Motor neuron (in vitro differentiated cells): ENCODE measurements around the gene UTP11. TPM values are rescaled to one million over a fixed set of nuclear protein-coding genes. Genes with fewer than 3 reads are reported as not detected.

Experiments
- ATAC-seq, 8 experiments: fragments of 200-7000 bp; cut with Tn5 transposase; replicated peaks in 6 of 8; 2 replicates each; pipeline ENCODE4 v1.8.0; 2021; ENCODE audit warnings: mild to moderate bottlenecking in 8 of 8, moderate library complexity in 8 of 8
- H3K27ac ChIP-seq, 2 donors: fragments of 250-450 bp; sonication (Bioruptor Pico); 2 replicates each; pipeline ENCODE4 v1.9.0; 2021; ENCODE audit warnings: antibody characterized with exemption in 2 of 2, mild to moderate bottlenecking in 2 of 2, moderate library complexity in 1 of 2
- H3K4me1 ChIP-seq, 2 donors: fragments of 250-450 bp; sonication (Bioruptor Pico); replicated peaks in 1 of 2; 2 replicates each; pipeline ENCODE4 v1.6.1; 2021; ENCODE audit warnings: antibody characterized with exemption in 2 of 2, mild to moderate bottlenecking in 2 of 2, moderate library complexity in 1 of 2
- H3K4me3 ChIP-seq, 5 donors: fragments of 250-450 bp; sonication (Bioruptor Pico); 2 replicates each; pipeline ENCODE4 v1.9.0; 2021; ENCODE audit warnings: antibody characterized with exemption in 5 of 5, mild to moderate bottlenecking in 5 of 5, moderate library complexity in 4 of 5
- WGBS, 10 experiments: fragments of 450-650 bp; shearing (Covaris generic); methylation state at CpG; one replicate each; pipeline ENCODE4 v1.0.0; 2022; 5-methylcytosine and 5-hydroxymethylcytosine counted together
- in situ Hi-C, 9 experiments: fragments of 400-800 bp; cut with MboI; loops; one replicate each; pipeline ENCODE4 v1.15.0; 2021; ENCODE audit warnings: low sequenced_read_pairs in 9 of 9, low pct_unique_long_range_greater_than_20kb in 2 of 9; ENCODE audit not compliant: unreplicated experiment in 9 of 9
- total RNA-seq, 8 experiments: library from RNA; unstranded; fragments of 300-600 nt; gene quantifications; 2 replicates each; pipeline versions ENCODE4 v1.2.3 to v1.2.4, GENCODE V29; 2022

The UTP11 gene
- total RNA-seq, 8 experiments from 2014 or later: 50.4 to 82.4 (median 75.2) TPM

- H3K4me1 ChIP-seq: peaks cover 45 to 48% of the 10 kb centered on the region in 2 donors
- no peak overlapping the region for H3K27ac ChIP-seq
- in situ Hi-C loops: loop anchor here in 6 of 9 experiments (25.0 kb wide), 4 partner anchors 440 to 790 kb away; no protein-coding TSS in a partner anchor
- peak; percentile 75 to 86 (median 82) for ATAC-seq
- peak overlapping the region; percentile 40 to 47 (median 43) for H3K4me3 ChIP-seq
- WGBS, 10 experiments: 0 to 3% methylated on average over 2 to 6 of the region's 99 CpGs; no CpG with 5 or more reads in 8 of the 10 experiments
Measured at GRCh38 chr1:38046884-38047602, 34.5 kb downstream of the UTP11 start.

GRCh38 chr1:38047603-38048141, 35.1 kb downstream of the UTP11 start:
- WGBS, 10 experiments: 7 to 34% (median 19%) methylated on average over 3 to 20 of the region's 34 CpGs; no CpG with 5 or more reads in 4 of the 10 experiments
- Histone ChIP-seq H3K27ac (no peak overlapping the region), H3K4me3 (peak overlapping the region; percentile 40 to 47 (median 43)), H3K4me1 (peaks cover 46 to 49% of the 10 kb centered on the region in 2 donors)
- ATAC-seq: peak in 4 of 8 experiments; percentile 2 to 12 (median 6)
- in situ Hi-C loops: loop anchor here in 6 of 9 experiments (25.0 kb wide), 4 partner anchors 440 to 790 kb away; no protein-coding TSS in a partner anchor

- no peak overlapping the region for H3K4me3 ChIP-seq
- no peak overlapping the region for H3K27ac ChIP-seq
- WGBS, 10 experiments: 0 to 82% (median 54%) methylated on average over 1 to 9 of the region's 13 CpGs; no CpG with 5 or more reads in 6 of the 10 experiments
- in situ Hi-C loops: loop anchor here in 1 of 9 experiments (25.0 kb wide), 1 partner anchor 187 kb away; no protein-coding TSS in a partner anchor
- peaks cover 47% of the 10 kb centered on the region in 2 donors for H3K4me1 ChIP-seq
- ATAC-seq: peak in 5 of 8 experiments; percentile 1 to 50 (median 40)
Measured at GRCh38 chr1:38050397-38051078, 38.0 kb downstream of the UTP11 start.

GRCh38 chr1:38051079-38051543, 38.6 kb downstream of the UTP11 start:
- peaks cover 41 to 47% of the 10 kb centered on the region in 2 donors for H3K4me1 ChIP-seq
- in situ Hi-C loops: loop anchor here in 1 of 9 experiments (25.0 kb wide), 1 partner anchor 186 kb away; no protein-coding TSS in a partner anchor
- WGBS, 10 experiments: 19 to 82% (median 79%) methylated on average over 1 to 9 of the region's 9 CpGs; no CpG with 5 or more reads in 4 of the 10 experiments
- H3K27ac ChIP-seq: no peak overlapping the region
- ATAC-seq: no peak
- no peak overlapping the region for H3K4me3 ChIP-seq

GRCh38 chr1:38052750-38053415, 40.3 kb downstream of the UTP11 start:
- ATAC-seq: peak in 5 of 8 experiments; percentile 1 to 55 (median 36)

GRCh38 chr1:38053416-38054091, 41.0 kb downstream of the UTP11 start:
- Histone ChIP-seq H3K4me1 (peaks cover 34 to 47% of the 10 kb centered on the region in 2 donors), H3K27ac (no peak overlapping the region), H3K4me3 (no peak overlapping the region)
- WGBS, 10 experiments: 0 to 68% (median 43%) methylated on average over 1 to 5 of the region's 7 CpGs; no CpG with 5 or more reads in 2 of the 10 experiments
- in situ Hi-C loops: loop anchor here in 1 of 9 experiments (25.0 kb wide), 1 partner anchor 184 kb away; no protein-coding TSS in a partner anchor
- peak; percentile 8 to 74 (median 59) for ATAC-seq

More at GRCh38 chr1:38052750-38053415, 40.3 kb downstream of the UTP11 start:
- in situ Hi-C loops: loop anchor here in 1 of 9 experiments (25.0 kb wide), 1 partner anchor 184 kb away; no protein-coding TSS in a partner anchor
- H3K4me3 ChIP-seq: no peak overlapping the region
- H3K27ac ChIP-seq: no peak overlapping the region
- peaks cover 39 to 47% of the 10 kb centered on the region in 2 donors for H3K4me1 ChIP-seq
- WGBS, 10 experiments: 0 to 69% (median 40%) methylated on average over 1 to 3 of the region's 3 CpGs; no CpG with 5 or more reads in 2 of the 10 experiments

GRCh38 chr1:38055398-38055797, 42.9 kb downstream of the UTP11 start:
- in situ Hi-C loops: loop anchor here in 1 of 9 experiments (25.0 kb wide), 1 partner anchor 182 kb away; no protein-coding TSS in a partner anchor
- Histone ChIP-seq H3K4me1 (peaks cover 29 to 37% of the 10 kb centered on the region in 2 donors), H3K27ac (no peak overlapping the region), H3K4me3 (no peak overlapping the region)
- no peak for ATAC-seq
- WGBS, 10 experiments: 57 to 100% (median 83%) methylated on average over 1 to 3 of the region's 3 CpGs; no CpG with 5 or more reads in 3 of the 10 experiments

GRCh38 chr1:38055965-38056364, 43.4 kb downstream of the UTP11 start:
- no peak for ATAC-seq
- no peak overlapping the region for H3K27ac ChIP-seq
- WGBS, 10 experiments: 0 to 100% (median 80%) methylated on average over 1 to 4 of the region's 4 CpGs; no CpG with 5 or more reads in 4 of the 10 experiments
- peaks cover 23 to 32% of the 10 kb centered on the region in 2 donors for H3K4me1 ChIP-seq
- in situ Hi-C loops: loop anchor here in 1 of 9 experiments (25.0 kb wide), 1 partner anchor 181 kb away; no protein-coding TSS in a partner anchor
- H3K4me3 ChIP-seq: no peak overlapping the region

GRCh38 chr1:38059635-38060250, 47.2 kb downstream of the UTP11 start:
- H3K27ac ChIP-seq: no peak overlapping the region
- WGBS, 10 experiments: 0 to 100% (median 60%) methylated on average over 1 to 5 of the region's 6 CpGs; no CpG with 5 or more reads in 2 of the 10 experiments
- peaks cover 15 to 18% of the 10 kb centered on the region in 2 donors for H3K4me1 ChIP-seq
- in situ Hi-C loops: loop anchor here in 1 of 9 experiments (25.0 kb wide), 1 partner anchor 178 kb away; no protein-coding TSS in a partner anchor
- no peak overlapping the region for H3K4me3 ChIP-seq
- ATAC-seq: peak in 3 of 8 experiments; percentile 40 to 65 (median 44)

GRCh38 chr1:38060498-38060897, 48.0 kb downstream of the UTP11 start:
- no peak overlapping the region for H3K4me3 ChIP-seq
- 0 to 100% (median 79%) methylated on average over 1 to 2 of the region's 2 CpGs; no CpG with 5 or more reads in 2 of the 10 experiments for WGBS, 10 experiments
- ATAC-seq: no peak
- peaks cover 16 to 23% of the 10 kb centered on the region in 2 donors for H3K4me1 ChIP-seq
- no peak overlapping the region for H3K27ac ChIP-seq
- in situ Hi-C loops: loop anchor here in 1 of 9 experiments (25.0 kb wide), 1 partner anchor 177 kb away; no protein-coding TSS in a partner anchor

GRCh38 chr1:38061290-38061689, 48.8 kb downstream of the UTP11 start:
- Histone ChIP-seq H3K4me1 (peaks cover 15 to 23% of the 10 kb centered on the region in 2 donors), H3K4me3 (no peak overlapping the region), H3K27ac (no peak overlapping the region)
- ATAC-seq: no peak
- in situ Hi-C loops: loop anchor here in 1 of 9 experiments (25.0 kb wide), 1 partner anchor 176 kb away; no protein-coding TSS in a partner anchor
- 56 to 100% (median 94%) methylated on average over 1 of the region's 1 CpG; no CpG with 5 or more reads in 4 of the 10 experiments for WGBS, 10 experiments
